GM12878 (cell line): Measurements from ENCODE around the gene CFAP52. TPM values are rescaled to one million over a fixed set of nuclear protein-coding genes. Genes with fewer than 3 reads are reported as not detected.

ENCODE experiments used
- ATAC-seq: fragments of 200-7000 bp; cut with Tn5 transposase; 3 replicates; pipeline ENCODE4 v1.9.1; 2020; ENCODE audit warnings: mild to moderate bottlenecking, moderate library complexity
- BruUV-seq: library from RNA; stranded (reverse); fragments of 400-500 nt; replicated peaks from 2 replicates; lab custom pipeline; 2021; lab: Mats Ljungman, UMichigan
- CTCF ChIA-PET: fragments of 300-600 bp; sonication (Branson Sonifier 250); formaldehyde crosslinking; extraction: SDS; loops from one replicate; lab custom pipeline; 2021; ENCODE audit warnings: inconsistent platforms; lab: Yijun Ruan, JAX
- POLR2A ChIA-PET: fragments of 350-600 bp; formaldehyde crosslinking; extraction: SDS; loops from one replicate; lab custom pipeline; 2021; ENCODE audit warnings: inconsistent platforms; lab: Charles Lee
- RAD21 ChIA-PET: fragments of 300-600 bp; sonication (Branson Sonifier 250); formaldehyde crosslinking; loops from one replicate; lab custom pipeline; 2023; ENCODE audit warnings: antibody characterized with exemption; ENCODE audit not compliant: unreplicated experiment; lab: Charles Lee
- SMC1A ChIA-PET: fragments of 300-600 bp; sonication (Branson Sonifier 250); formaldehyde crosslinking; loops from one replicate; lab custom pipeline; 2023; ENCODE audit not compliant: unreplicated experiment, uncharacterized antibody; lab: Charles Lee
- DNase-seq: peaks from one replicate; pipeline ENCODE4 v3.0.0-alpha.2; 2011; ENCODE audit warnings: low read depth, low spot score
- FAIRE-seq: peaks from 3 replicates; lab custom pipeline; 2011; peaks lifted over from hg19 to GRCh38; lab: Jason Lieb, UNC
- H2AFZ ChIP-seq: 2 replicates; pipeline ENCODE4 v1.6.0; 2011; ENCODE audit warnings: low read depth, low read length, control low read depth; ENCODE audit not compliant: control insufficient read depth
- H3K27ac ChIP-seq: 2 replicates; pipeline ENCODE4 v1.5.1; 2011; ENCODE audit warnings: control low read depth; ENCODE audit not compliant: control insufficient read depth, insufficient read depth
- H3K27me3 ChIP-seq, 2 experiments: replicated peaks in 1 of 2; 2 replicates each; pipeline versions ENCODE4 v1.6.0 to v1.6.1; 2011; ENCODE audit warnings: low read length in 1 of 2; ENCODE audit not compliant: control insufficient read depth in 2 of 2, insufficient read depth in 2 of 2
- H3K36me3 ChIP-seq, 2 experiments: 2 replicates each; pipeline ENCODE4 v1.5.1; 2011; ENCODE audit warnings: low read length in 1 of 2; ENCODE audit not compliant: control insufficient read depth in 2 of 2, insufficient read depth in 2 of 2
- H3K4me1 ChIP-seq: 2 replicates; pipeline ENCODE4 v1.6.1; 2011; ENCODE audit warnings: mild to moderate bottlenecking, low read length, moderate library complexity, mixed read lengths; ENCODE audit not compliant: control insufficient read depth, insufficient read depth
- H3K4me2 ChIP-seq: 2 replicates; pipeline ENCODE4 v1.6.0; 2011; ENCODE audit warnings: control low read depth; ENCODE audit not compliant: control insufficient read depth, insufficient read depth
- H3K4me3 ChIP-seq: fragments of 200-600 bp; sonication (generic); 2 replicates; pipeline ENCODE4 v1.5.1; 2016
- H3K79me2 ChIP-seq: 2 replicates; pipeline ENCODE4 v1.6.0; 2011; ENCODE audit warnings: low read length; ENCODE audit not compliant: control insufficient read depth, insufficient read depth
- H3K9ac ChIP-seq: 2 replicates; pipeline ENCODE4 v1.8.0; 2011; ENCODE audit warnings: low read length, control low read depth, mixed read lengths; ENCODE audit not compliant: control insufficient read depth, insufficient read depth
- H3K9me3 ChIP-seq: replicated peaks from 3 replicates; pipeline ENCODE4 v1.5.1; 2011; ENCODE audit warnings: mild to moderate bottlenecking, low read length; ENCODE audit not compliant: control insufficient read depth, insufficient read depth
- H4K20me1 ChIP-seq: 2 replicates; pipeline ENCODE4 v1.6.0; 2011; ENCODE audit not compliant: control insufficient read depth, insufficient read depth
- CHD2 ChIP-seq: IDR thresholded peaks from 2 replicates; pipeline ENCODE4 v1.6.1; 2011; ENCODE audit warnings: low read depth, low read length, improper control_type of control experiment, borderline replicate concordance
- EED ChIP-seq: sonication (generic); IDR thresholded peaks from 2 replicates; pipeline ENCODE4 v1.6.1; 2016; ENCODE audit warnings: antibody characterized with exemption, low read depth
- MTA2 ChIP-seq: fragments of 450-650 bp; IDR thresholded peaks from 2 replicates; pipeline ENCODE4 v1.6.1; 2016; ENCODE audit warnings: low read depth, mild to moderate bottlenecking, moderate library complexity
- POLR2AphosphoS5 ChIP-seq: IDR thresholded peaks from 2 replicates; pipeline ENCODE4 v1.6.1; 2011; ENCODE audit warnings: mild to moderate bottlenecking, low read length, inconsistent platforms
- SIN3A ChIP-seq: IDR thresholded peaks from 2 replicates; pipeline ENCODE4 v1.6.1; 2012; ENCODE audit warnings: low read depth, low read length, improper control_type of control experiment
- SRF ChIP-seq, 2 experiments: IDR thresholded peaks; 2 replicates each; pipeline ENCODE4 v1.6.1; 2011; ENCODE audit warnings: low read depth in 2 of 2, low read length in 2 of 2, mild to moderate bottlenecking in 1 of 2, moderate library complexity in 1 of 2
- WGBS: methylation state at CpG from one replicate; pipeline ENCODE4 v1.1.6; 2016; ENCODE audit warnings: low lambda C conversion rate; ENCODE audit not compliant: insufficient replicate concordance, insufficient coverage; ENCODE audit errors: missing lambda C conversion rate; 5-methylcytosine and 5-hydroxymethylcytosine counted together
- in situ Hi-C: fragments of 300-500 bp; cut with MboI; formaldehyde crosslinking; loops from 9 replicates; pipeline ENCODE4 v1.14.3; 2018; ENCODE audit warnings: mixed read lengths
- intact Hi-C: fragments of 100-400 bp; cut with micrococcal nuclease; formaldehyde crosslinking; loops from one replicate; pipeline ENCODE4 v1.14.2; 2022; ENCODE audit not compliant: unreplicated experiment
- polyA plus RNA-seq, 11 experiments: library from polyadenylated mRNA; depleted of rRNA in 4 of 11; unstranded in 6 of 11; stranded (reverse) in 5 of 11; fragments of >200 nt; fragmentation: Nextera tagmentation in 4 of 11; fragmentation: Illumina TruSeq in 1 of 11; extraction: Ambion mirVana in 4 of 11; extraction: Trizol in 1 of 11; gene quantifications; 1 replicate in 1 of 11; 2 replicates in 10 of 11; pipeline versions ENCODE4 v1.2.1 to v1.2.3, GENCODE V29; 2011 to 2016; ENCODE audit warnings: inconsistent platforms in 2 of 11, missing spikeins in 2 of 11, low read depth in 1 of 11
- total RNA-seq, 4 experiments: library from RNA; depleted of rRNA in 3 of 4; stranded (reverse); fragments of >200 nt in 3 of 4; fragmentation: Illumina TruSeq in 1 of 4; extraction: Trizol in 1 of 4; gene quantifications; 2 replicates each; pipeline versions ENCODE4 v1.2.1 to v1.2.3, GENCODE V29; 2013 to 2021
- TF ChIP-seq, protein P1 (sequence below), 3 experiments: IDR thresholded peaks in 2 of 3; conservative IDR thresholded peaks in 1 of 3; 2 replicates each; pipeline ENCODE4 v1.5.1; 2011; ENCODE audit warnings: low read depth in 3 of 3, low read length in 3 of 3, mild to moderate bottlenecking in 3 of 3, control low read depth in 2 of 3, moderate library complexity in 2 of 3, inconsistent platforms in 1 of 3, mixed read lengths in 1 of 3; ENCODE audit not compliant: control insufficient read depth in 2 of 3, insufficient read depth in 1 of 3; ENCODE audit errors: extremely low read depth in 1 of 3
- TF ChIP-seq, protein P2 (sequence below): fragments of 450-650 bp; IDR thresholded peaks from 2 replicates; pipeline ENCODE4 v1.6.1; 2016; ENCODE audit warnings: mild to moderate bottlenecking, moderate library complexity, borderline replicate concordance
- TF ChIP-seq, protein P3 (sequence below): fragments of 450-650 bp; IDR thresholded peaks from 2 replicates; pipeline ENCODE4 v1.6.1; 2016; ENCODE audit warnings: mild to moderate bottlenecking

Gene CFAP52
- total and polyA plus RNA-seq, 10 of the 15 experiments (the other 5 are each of a cell fraction or from before 2014, with no cell fraction given) = 0.05 to 0.14 TPM; not detected in 8

DNA sequence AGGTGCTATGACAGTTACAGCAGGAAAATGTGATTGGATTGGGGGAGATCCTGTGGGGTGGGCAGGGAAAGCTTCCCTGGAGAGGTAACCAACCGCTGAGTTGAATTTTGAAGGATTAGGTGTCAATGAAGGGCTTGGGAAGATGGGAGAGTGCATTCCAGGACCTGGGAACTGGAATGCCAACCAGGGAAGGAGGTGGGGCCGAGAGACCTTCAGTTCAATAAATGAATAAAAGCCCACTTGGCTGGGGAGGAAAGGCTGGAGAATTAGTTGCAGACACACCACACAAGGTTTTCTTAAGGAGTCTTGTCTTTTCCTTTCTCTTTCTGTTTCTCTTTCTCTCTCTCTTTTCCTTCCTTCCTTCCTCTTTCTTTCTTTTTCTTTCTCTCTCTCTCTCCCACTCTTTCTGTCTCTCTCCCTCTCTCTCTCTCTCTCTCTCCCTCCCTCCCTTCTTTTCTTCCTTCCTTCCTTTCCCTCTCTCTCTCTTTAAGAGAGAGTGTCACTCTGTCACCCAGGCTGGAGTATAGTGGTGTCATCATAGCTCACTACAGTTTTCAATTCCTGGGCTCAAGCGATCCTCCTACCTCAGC lies 72.2 kb downstream of the CFAP52 start:
- BruUV-seq = no TSS peak
- FAIRE-seq = no peak
- DNase-seq = no peak
- peaks cover 4% of the 10 kb centered on the region; the same call in 1 of the 2 replicates for H3K4me1 ChIP-seq
- H3K27ac ChIP-seq = no peak overlapping the region
- in situ Hi-C loops (no loop called here), intact Hi-C loops (no loop called here)
- H3K4me3 ChIP-seq = no peak overlapping the region
- WGBS = 31% methylated on average over 3 of the region's 3 CpGs
- no peaks in the 10 kb centered on the region for H4K20me1 ChIP-seq
- CTCF ChIA-PET = interaction anchor here (0.6 kb wide), 1 partner anchor 1059 kb away, joined by 4 read pairs; no protein-coding TSS in a partner anchor
- POLR2A ChIA-PET = no interaction called here
- H2AFZ ChIP-seq = no peak overlapping the region
- no peak overlapping the region for H3K4me2 ChIP-seq
- H3K79me2 ChIP-seq = no peaks in the 10 kb centered on the region
- RAD21 ChIA-PET = no interaction called here
- no peaks in the 10 kb centered on the region for H3K9me3 ChIP-seq
- ATAC-seq = no peak
- SMC1A ChIA-PET = no interaction called here
- H3K36me3 ChIP-seq = no peaks in the 10 kb centered on the region
- H3K9ac ChIP-seq = no peak overlapping the region
- H3K27me3 ChIP-seq = peaks cover 0 to 4% of the 10 kb centered on the region in 2 experiments
- TF ChIP-seq CHD2 = no peak
- TF ChIP-seq MTA2 = no peak
- no peak for TF ChIP-seq EED

DNA sequence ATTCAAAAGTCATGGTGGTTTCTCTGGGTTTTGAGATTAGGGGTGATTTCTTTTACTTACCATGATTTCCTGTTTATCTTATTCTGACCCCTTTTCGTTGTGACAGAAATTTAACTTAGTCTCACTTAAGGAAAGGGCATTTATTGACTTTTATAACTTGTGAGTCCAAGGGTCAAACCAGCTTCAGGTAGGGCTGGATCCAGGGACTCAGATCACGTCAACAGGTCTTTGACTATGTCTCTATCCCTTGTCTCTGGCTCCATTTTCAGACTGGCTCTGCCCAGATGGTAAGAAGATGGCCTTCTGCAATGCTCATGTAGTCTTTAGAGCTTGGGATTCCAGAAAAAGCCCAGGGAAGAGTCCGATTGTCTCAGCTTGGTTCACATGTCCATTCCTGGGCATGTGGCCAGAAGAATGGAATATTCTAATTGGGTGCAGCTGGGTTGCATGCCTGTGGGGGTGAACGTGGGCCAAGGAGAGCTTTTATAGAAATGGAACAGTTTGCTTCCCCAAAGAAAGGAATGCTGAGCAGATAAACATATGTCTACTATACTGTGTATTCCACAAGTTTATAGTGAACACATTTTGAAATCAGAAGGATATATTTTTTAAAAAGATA lies 82.3 kb downstream of the CFAP52 start:
- no peaks in the 10 kb centered on the region for H3K79me2 ChIP-seq
- no TSS peak for BruUV-seq
- no peak for DNase-seq
- RAD21 ChIA-PET = no interaction called here
- in situ Hi-C loops = no loop called here
- CTCF ChIA-PET = no interaction called here
- 2% methylated on average over 4 of the region's 4 CpGs for WGBS
- SMC1A ChIA-PET = no interaction called here
- H3K4me1 ChIP-seq = no peaks in the 10 kb centered on the region
- H2AFZ ChIP-seq = no peak overlapping the region
- H3K4me3 ChIP-seq = no peak overlapping the region
- no peak for FAIRE-seq
- no peaks in the 10 kb centered on the region for H3K9me3 ChIP-seq
- no peaks in the 10 kb centered on the region for H3K27me3 ChIP-seq
- H3K27ac ChIP-seq = no peak overlapping the region
- no peaks in the 10 kb centered on the region for H4K20me1 ChIP-seq
- no peak overlapping the region for H3K9ac ChIP-seq
- ATAC-seq = no peak
- POLR2A ChIA-PET = no interaction called here
- no peaks in the 10 kb centered on the region for H3K36me3 ChIP-seq
- no peak overlapping the region for H3K4me2 ChIP-seq
- intact Hi-C loops = no loop called here
- TF ChIP-seq SIN3A (no peak), SRF (IDR thresholded peaks at IDR 0.05; ENCODE audit: low read depth in 2 of 2, low read length in 2 of 2) (no peak), POLR2AphosphoS5 (no peak)
- TF ChIP-seq, protein P1, sequence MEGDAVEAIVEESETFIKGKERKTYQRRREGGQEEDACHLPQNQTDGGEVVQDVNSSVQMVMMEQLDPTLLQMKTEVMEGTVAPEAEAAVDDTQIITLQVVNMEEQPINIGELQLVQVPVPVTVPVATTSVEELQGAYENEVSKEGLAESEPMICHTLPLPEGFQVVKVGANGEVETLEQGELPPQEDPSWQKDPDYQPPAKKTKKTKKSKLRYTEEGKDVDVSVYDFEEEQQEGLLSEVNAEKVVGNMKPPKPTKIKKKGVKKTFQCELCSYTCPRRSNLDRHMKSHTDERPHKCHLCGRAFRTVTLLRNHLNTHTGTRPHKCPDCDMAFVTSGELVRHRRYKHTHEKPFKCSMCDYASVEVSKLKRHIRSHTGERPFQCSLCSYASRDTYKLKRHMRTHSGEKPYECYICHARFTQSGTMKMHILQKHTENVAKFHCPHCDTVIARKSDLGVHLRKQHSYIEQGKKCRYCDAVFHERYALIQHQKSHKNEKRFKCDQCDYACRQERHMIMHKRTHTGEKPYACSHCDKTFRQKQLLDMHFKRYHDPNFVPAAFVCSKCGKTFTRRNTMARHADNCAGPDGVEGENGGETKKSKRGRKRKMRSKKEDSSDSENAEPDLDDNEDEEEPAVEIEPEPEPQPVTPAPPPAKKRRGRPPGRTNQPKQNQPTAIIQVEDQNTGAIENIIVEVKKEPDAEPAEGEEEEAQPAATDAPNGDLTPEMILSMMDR (IDR thresholded peaks at IDR 0.05 in 2 of 3, conservative IDR thresholded peaks at IDR 0.05 in 1 of 3; ENCODE audit: control insufficient read depth in 2 of 3, extremely low read depth in 1 of 3, insufficient read depth in 1 of 3, low read depth in 3 of 3, low read length in 3 of 3) = no peak
- TF ChIP-seq, protein P2, sequence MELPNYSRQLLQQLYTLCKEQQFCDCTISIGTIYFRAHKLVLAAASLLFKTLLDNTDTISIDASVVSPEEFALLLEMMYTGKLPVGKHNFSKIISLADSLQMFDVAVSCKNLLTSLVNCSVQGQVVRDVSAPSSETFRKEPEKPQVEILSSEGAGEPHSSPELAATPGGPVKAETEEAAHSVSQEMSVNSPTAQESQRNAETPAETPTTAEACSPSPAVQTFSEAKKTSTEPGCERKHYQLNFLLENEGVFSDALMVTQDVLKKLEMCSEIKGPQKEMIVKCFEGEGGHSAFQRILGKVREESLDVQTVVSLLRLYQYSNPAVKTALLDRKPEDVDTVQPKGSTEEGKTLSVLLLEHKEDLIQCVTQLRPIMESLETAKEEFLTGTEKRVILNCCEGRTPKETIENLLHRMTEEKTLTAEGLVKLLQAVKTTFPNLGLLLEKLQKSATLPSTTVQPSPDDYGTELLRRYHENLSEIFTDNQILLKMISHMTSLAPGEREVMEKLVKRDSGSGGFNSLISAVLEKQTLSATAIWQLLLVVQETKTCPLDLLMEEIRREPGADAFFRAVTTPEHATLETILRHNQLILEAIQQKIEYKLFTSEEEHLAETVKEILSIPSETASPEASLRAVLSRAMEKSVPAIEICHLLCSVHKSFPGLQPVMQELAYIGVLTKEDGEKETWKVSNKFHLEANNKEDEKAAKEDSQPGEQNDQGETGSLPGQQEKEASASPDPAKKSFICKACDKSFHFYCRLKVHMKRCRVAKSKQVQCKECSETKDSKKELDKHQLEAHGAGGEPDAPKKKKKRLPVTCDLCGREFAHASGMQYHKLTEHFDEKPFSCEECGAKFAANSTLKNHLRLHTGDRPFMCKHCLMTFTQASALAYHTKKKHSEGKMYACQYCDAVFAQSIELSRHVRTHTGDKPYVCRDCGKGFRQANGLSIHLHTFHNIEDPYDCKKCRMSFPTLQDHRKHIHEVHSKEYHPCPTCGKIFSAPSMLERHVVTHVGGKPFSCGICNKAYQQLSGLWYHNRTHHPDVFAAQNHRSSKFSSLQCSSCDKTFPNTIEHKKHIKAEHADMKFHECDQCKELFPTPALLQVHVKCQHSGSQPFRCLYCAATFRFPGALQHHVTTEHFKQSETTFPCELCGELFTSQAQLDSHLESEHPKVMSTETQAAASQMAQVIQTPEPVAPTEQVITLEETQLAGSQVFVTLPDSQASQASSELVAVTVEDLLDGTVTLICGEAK = no peak
- TF ChIP-seq, protein P3, sequence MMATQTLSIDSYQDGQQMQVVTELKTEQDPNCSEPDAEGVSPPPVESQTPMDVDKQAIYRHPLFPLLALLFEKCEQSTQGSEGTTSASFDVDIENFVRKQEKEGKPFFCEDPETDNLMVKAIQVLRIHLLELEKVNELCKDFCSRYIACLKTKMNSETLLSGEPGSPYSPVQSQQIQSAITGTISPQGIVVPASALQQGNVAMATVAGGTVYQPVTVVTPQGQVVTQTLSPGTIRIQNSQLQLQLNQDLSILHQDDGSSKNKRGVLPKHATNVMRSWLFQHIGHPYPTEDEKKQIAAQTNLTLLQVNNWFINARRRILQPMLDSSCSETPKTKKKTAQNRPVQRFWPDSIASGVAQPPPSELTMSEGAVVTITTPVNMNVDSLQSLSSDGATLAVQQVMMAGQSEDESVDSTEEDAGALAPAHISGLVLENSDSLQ = no peak
